ENCODE measurements around the gene LRRC14B. TPM values are rescaled to one million over a fixed set of nuclear protein-coding genes. Genes with fewer than 3 reads are reported as not detected.

LRRC14B gene
- total and polyA plus RNA-seq, 2 of the 13 experiments (the other 11 are each of a cell fraction or from before 2014, with no cell fraction given), result not detected

GRCh38 chr5:172421-172820 lies 18.9 kb upstream of the LRRC14B start:
- 60% methylated on average over 4 of the region's 13 CpGs for WGBS (ENCODE audit: low lambda C conversion rate)
- Histone ChIP-seq H3K79me2 (ENCODE audit: insufficient read depth, low read length) (no peaks in the 10 kb centered on the region), H3K27ac (ENCODE audit: extremely low read length, insufficient read depth, low read length) (no peak overlapping the region), H4K20me1 (ENCODE audit: insufficient read depth, low read length) (no peaks in the 10 kb centered on the region), H3K9ac (ENCODE audit: insufficient read depth, low read depth, low read length) (no peak overlapping the region), H3K36me3 (replicated peaks in 1 of 2; ENCODE audit: control insufficient read depth in 1 of 2, insufficient read depth in 2 of 2, low read length in 2 of 2) (no peaks in the 10 kb centered on the region), H2AFZ (ENCODE audit: low read length) (no peak overlapping the region), H3K27me3 (ENCODE audit: control insufficient read depth in 1 of 2, insufficient read depth in 2 of 2, low read length in 2 of 2) (peaks cover 3 to 57% of the 10 kb centered on the region in 2 experiments), H3K4me1 (ENCODE audit: insufficient read depth, low read length) (no peaks in the 10 kb centered on the region), H3K4me3 (replicated peaks in 1 of 3; ENCODE audit: insufficient read depth in 1 of 3, low read depth in 2 of 3, low read length in 3 of 3) (no peak overlapping the region), H3K4me2 (ENCODE audit: low read depth, low read length) (no peak overlapping the region), H3K9me3 (ENCODE audit: low read length) (no peaks in the 10 kb centered on the region)
- FAIRE-seq (no peak), DNase-seq (ENCODE audit: low spot score) (no peak), ATAC-seq (no peak)
- TF ChIP-seq GATAD1 (CRISPR knock-in tag; IDR thresholded peaks at IDR 0.05) (no peak), KDM5B (CRISPR knock-in tag; IDR thresholded peaks at IDR 0.05; ENCODE audit: borderline replicate concordance) (no peak), HMGXB4 (CRISPR knock-in tag; IDR thresholded peaks at IDR 0.05; ENCODE audit: borderline replicate concordance in 1 of 2, low read depth in 1 of 2) (no peak), SP4 (CRISPR knock-in tag; IDR thresholded peaks at IDR 0.05) (no peak), JUNB (CRISPR knock-in tag; IDR thresholded peaks at IDR 0.05; ENCODE audit: borderline replicate concordance) (no peak), POLR2AphosphoS5 (IDR thresholded peaks at IDR 0.05; ENCODE audit: low read depth, low read length) (no peak), MAX (IDR thresholded peaks at IDR 0.05) (no peak), HNRNPL (IDR thresholded peaks at IDR 0.05; ENCODE audit: low read depth, low read length) (no peak), ZNF629 (CRISPR knock-in tag; conservative IDR thresholded peaks at IDR 0.05) (no peak)
- intact Hi-C loops (cut with micrococcal nuclease; ENCODE audit: unreplicated experiment), result no loop called here
- CTCF ChIA-PET (ENCODE audit: low intra/inter-chr PET ratio, low total read pairs), result no interaction called here
- BruUV-seq (replicated peaks), result no TSS peak
- POLR2A ChIA-PET, result no interaction called here
- in situ Hi-C loops (cut with HindIII; ENCODE audit: extremely low pct_ligation_motif_present, low pct_unique_long_range_greater_than_20kb), result no loop called here
